ENCODE results near the gene NLGN1.

Gene NLGN1

GRCh38 chr3:173977747-173978146, 580.2 kb downstream of the NLGN1 start:
- TF ChIP-seq REST (IDR thresholded peaks at IDR 0.05; ENCODE audit: insufficient read depth in 1 of 2, low read depth in 2 of 2, low read length in 2 of 2) (no peak), TAF1 (IDR thresholded peaks at IDR 0.05; ENCODE audit: borderline replicate concordance, insufficient read depth, low read length) (no peak), SIN3A (IDR thresholded peaks at IDR 0.05; ENCODE audit: borderline replicate concordance, insufficient read depth, low read length) (no peak), POLR2AphosphoS5 (IDR thresholded peaks at IDR 0.05; ENCODE audit: low read depth, low read length) (no peak)

- no peak for TF ChIP-seq POLR2AphosphoS5 (IDR thresholded peaks at IDR 0.05; ENCODE audit: low read depth, low read length)
- TF ChIP-seq TAF1 (IDR thresholded peaks at IDR 0.05; ENCODE audit: borderline replicate concordance, insufficient read depth, low read length): no peak
- TF ChIP-seq REST (IDR thresholded peaks at IDR 0.05; ENCODE audit: insufficient read depth in 1 of 2, low read depth in 2 of 2, low read length in 2 of 2): no peak
- TF ChIP-seq SIN3A (IDR thresholded peaks at IDR 0.05; ENCODE audit: borderline replicate concordance, insufficient read depth, low read length): no peak
- TF ChIP-seq FOXP2 (optimal IDR thresholded peaks at IDR 0.05; ENCODE audit: borderline replicate concordance, extremely low read depth, extremely low read length, insufficient read depth): no peak
These were observed 585.8 kb downstream of the NLGN1 start for GRCh38 chr3:173983343-173983742.

- TF ChIP-seq REST (IDR thresholded peaks at IDR 0.05; ENCODE audit: insufficient read depth in 1 of 2, low read depth in 2 of 2, low read length in 2 of 2): no peak
- no peak for TF ChIP-seq TAF1 (IDR thresholded peaks at IDR 0.05; ENCODE audit: borderline replicate concordance, insufficient read depth, low read length)
- no peak for TF ChIP-seq FOXP2 (optimal IDR thresholded peaks at IDR 0.05; ENCODE audit: borderline replicate concordance, extremely low read depth, extremely low read length, insufficient read depth)
- no peak for TF ChIP-seq POLR2AphosphoS5 (IDR thresholded peaks at IDR 0.05; ENCODE audit: low read depth, low read length)
- TF ChIP-seq SIN3A (IDR thresholded peaks at IDR 0.05; ENCODE audit: borderline replicate concordance, insufficient read depth, low read length): no peak
These were observed 589.4 kb downstream of the NLGN1 start for GRCh38 chr3:173986861-173987410.

GRCh38 chr3:173988909-173989308, 591.4 kb downstream of the NLGN1 start:
- TF ChIP-seq FOXP2 (optimal IDR thresholded peaks at IDR 0.05; ENCODE audit: borderline replicate concordance, extremely low read depth, extremely low read length, insufficient read depth) (no peak), TAF1 (IDR thresholded peaks at IDR 0.05; ENCODE audit: borderline replicate concordance, insufficient read depth, low read length) (no peak), REST (IDR thresholded peaks at IDR 0.05; ENCODE audit: insufficient read depth in 1 of 2, low read depth in 2 of 2, low read length in 2 of 2) (no peak)

- TF ChIP-seq TAF1 (IDR thresholded peaks at IDR 0.05; ENCODE audit: borderline replicate concordance, insufficient read depth, low read length) (no peak), SIN3A (IDR thresholded peaks at IDR 0.05; ENCODE audit: borderline replicate concordance, insufficient read depth, low read length) (no peak)
These were observed 594.9 kb downstream of the NLGN1 start for GRCh38 chr3:173992416-173992815.
